Activated CD4-positive, alpha-beta T cell treated with anti-CD3 and anti-CD28 coated beads, Interleukin-2, Interleukin-6, amounts not matched to agents 100 ng/mL and 50 ng/mL, durations not matched to agents 16 hours and 8 hours (primary cell): ENCODE measurements around the gene RSF1.

Experiments
- DNase-seq: peaks from one replicate; pipeline ENCODE4 v3.0.0-alpha.2; 2020

RSF1 gene

DNA sequence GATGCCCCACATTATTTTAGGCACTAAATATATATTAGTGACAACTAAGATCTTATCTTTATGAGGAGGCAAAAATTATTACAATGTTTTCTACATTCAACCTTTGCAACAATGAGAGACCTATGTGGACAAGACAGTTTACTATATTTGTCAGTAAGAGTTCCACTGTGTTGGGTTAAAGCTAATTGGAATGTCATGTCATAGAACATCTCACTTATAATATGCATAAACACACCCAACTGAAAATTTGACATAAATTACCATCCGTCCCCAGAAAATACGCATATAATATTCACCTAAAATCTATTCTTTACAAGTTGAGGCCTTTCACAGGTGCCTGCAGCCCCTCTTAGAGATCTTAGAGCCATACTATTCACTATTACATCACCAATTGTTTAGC is 84.0 kb downstream of the RSF1 start:
- DNase-seq: no peak

DNA sequence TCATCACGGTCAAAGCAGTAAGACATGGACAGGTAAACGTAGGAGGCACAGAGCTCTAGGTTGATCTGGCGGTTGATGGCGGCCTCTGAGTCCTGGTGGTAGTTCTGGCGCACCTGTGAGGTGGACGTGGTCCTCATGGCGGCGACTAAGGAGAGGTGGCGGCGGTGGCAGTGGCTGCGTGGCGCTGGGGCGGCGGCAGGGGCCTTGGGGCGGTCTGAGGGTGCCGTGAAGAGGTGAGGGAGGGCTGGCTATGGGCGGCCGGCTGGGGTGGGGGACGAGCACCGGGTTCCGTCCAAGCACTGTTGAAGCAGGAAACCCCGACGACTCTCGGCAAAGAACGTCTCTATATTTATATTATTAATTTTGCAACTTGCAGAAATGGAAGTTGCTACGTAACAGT is 85.6 kb downstream of the RSF1 start:
- no peak for DNase-seq

DNA sequence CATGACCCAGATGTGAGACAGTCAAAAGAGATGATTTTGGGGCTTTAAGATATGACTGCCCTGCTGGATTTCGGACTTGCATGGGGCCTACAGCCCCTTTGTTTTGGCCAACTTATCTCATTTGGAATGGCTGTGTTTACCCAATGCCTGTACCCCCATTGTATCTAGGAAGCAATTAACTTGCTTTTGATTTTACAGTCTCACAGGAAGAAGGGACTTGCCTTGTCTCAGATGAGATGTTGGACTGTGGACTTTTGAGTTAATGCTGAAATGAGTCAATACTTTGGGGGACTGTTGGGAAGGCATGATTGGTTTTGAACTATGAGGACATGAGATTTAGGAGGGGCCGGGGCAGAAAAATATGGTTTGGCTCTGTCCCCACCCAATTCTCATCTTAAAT is 88.4 kb downstream of the RSF1 start:
- no peak for DNase-seq

DNA sequence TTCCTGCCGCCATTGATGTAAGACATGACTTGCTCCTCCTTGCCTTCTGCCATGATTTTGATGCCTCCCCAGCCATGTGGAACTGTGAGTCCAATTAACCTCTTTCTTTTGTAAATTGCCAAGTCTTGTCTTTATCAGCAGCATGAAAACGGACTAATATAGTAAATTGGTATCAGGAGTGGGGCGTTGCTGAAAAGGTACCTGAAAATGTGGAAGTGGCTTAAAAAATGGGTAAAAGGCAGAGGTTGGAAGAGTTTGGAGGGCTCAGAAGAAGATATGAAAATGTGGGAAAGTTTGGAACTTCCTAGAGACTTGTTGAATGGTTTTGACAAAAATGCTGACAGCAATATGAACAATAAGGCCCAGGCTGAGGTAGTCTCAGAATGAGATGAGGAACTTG is 89.7 kb downstream of the RSF1 start:
- DNase-seq: no peak

DNA sequence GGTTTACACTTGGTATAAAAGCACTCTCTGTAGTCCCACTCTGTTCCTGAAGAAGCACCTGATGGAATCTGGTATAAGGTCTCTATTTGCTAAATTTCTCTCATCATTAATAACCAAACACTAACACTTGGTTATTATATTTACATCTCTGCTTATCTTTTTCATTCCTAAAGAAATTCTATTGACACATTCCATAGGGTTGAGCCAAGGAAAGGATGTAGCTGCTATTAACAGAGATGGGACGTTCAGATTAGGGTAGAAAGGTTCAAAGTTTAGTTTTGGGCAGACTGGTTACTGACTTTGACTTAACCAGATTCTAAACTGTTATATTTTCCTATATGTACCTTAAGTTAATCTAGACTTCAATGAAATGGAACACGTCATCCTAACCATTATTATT is 91.5 kb downstream of the RSF1 start:
- DNase-seq: no peak

DNA sequence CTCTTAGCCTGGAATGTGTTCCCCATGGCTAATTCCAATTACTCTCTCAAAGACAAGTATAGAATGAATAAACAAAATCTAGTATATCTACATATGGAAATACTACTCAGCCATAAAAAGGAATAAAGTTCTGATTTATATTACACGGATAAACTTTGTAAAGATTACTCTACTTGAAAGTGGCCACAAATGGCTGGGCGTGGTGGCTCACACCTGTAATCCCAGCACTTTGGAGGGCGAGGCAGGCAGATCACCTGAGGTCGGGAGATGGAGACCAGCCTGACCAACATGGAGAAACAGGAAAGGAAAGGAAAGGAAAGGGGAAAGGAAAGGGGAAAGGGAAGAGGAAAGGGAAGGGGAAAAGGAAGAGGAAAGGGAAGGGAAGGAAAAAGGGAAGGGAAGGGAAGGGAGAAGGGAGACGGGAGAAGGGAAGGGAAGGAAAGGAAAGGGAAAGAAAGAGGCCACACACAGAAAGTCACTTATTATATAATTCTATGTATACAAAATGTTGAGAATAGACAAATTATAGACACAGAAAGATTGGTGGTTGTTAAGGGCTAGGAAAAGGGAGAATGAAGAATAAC is 92.2 kb downstream of the RSF1 start:
- no peak for DNase-seq

DNA sequence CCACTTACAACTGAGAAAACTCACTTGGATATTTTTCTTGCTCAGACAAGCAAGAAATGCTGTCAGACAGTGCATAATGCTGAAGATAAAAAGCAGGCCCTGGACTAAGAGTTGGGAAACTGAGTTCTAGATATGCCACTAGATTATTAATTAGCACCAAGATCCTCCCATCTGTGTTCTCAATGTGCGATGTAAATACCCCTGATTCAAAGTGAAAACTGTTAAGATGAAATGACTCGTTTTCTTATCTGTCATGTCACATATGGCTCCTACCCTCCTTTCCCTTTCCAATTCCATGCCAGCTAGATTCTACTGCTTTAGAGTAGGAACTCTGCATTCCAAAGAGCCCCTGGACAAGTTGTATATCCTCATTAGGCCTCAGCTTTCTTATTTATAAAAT is 94.0 kb downstream of the RSF1 start:
- DNase-seq: peak; percentile 10

DNA sequence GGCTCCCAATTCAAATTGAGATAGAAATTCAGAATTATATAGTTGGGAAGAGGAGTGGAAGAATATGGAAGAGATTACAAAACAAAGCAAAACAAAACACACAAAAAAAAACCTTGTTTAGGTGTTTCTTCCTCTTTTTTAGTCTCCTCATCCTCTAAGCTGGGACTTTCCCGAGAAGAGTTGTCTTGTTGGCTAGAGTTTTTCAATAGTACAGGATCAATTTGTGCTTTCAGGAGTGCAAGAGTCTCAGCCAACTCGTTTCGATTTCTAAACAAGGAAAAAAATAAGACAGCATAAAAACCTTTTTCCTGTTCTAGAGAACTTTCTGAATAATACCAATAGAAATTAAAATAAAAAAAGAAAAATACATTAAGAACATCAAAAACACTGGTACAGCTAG is 95.1 kb downstream of the RSF1 start:
- DNase-seq: no peak

DNA sequence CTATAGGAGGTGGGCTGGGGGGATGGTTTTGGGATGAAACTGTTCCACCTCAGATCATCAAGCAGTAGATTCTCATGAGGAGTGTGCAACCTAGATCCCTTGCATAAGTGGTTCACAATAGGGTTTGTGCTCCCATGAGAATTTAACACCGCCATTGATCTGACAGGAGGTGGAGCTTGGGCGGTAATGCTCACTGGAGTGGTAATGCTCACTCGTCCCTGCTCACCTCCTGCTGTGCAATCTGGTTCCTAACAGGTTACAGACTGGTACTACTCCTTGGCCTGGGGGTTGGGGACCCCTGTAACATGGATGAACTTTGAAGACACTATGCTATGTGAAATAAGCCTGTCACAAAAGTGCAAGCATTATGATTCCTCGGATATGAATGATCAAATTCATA is 95.9 kb downstream of the RSF1 start:
- DNase-seq: no peak

DNA sequence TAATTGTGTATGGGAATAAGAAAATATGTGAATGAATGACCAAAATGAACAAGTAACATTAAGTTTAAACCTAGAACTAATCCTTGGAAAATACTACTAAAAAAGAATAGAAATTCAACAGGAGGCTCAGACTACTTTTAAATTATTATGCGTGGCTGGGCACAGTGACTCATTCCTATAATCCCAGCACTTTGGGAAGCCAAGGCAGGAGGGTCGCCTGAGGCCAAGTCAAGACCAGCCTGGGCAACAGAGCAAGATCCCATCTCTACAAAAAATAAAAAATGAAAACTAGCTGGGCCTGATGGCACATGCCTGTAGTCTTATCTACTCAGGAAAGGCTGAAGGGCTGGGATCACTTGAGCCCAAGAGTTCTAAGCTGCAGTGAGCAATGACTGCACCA is 97.5 kb downstream of the RSF1 start:
- no peak for DNase-seq

DNA sequence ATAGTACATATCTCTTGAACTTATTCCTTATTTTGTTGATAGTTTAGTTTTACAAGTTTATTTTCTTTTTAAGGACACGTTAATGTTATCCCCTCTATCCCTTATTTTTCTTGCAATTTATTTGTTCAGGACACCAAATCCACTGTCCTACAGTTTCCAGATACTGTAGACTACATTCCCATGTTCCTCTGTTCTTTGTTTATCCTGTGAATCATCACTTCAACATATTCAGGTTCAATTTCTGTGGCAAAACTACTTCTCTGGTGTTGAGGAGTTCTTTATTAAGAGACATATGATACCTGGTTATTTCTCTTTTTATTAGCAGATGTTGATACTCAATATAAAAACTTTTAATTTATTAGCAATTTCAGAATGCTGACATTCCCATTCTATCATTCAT is 110.2 kb downstream of the RSF1 start:
- no peak for DNase-seq

DNA sequence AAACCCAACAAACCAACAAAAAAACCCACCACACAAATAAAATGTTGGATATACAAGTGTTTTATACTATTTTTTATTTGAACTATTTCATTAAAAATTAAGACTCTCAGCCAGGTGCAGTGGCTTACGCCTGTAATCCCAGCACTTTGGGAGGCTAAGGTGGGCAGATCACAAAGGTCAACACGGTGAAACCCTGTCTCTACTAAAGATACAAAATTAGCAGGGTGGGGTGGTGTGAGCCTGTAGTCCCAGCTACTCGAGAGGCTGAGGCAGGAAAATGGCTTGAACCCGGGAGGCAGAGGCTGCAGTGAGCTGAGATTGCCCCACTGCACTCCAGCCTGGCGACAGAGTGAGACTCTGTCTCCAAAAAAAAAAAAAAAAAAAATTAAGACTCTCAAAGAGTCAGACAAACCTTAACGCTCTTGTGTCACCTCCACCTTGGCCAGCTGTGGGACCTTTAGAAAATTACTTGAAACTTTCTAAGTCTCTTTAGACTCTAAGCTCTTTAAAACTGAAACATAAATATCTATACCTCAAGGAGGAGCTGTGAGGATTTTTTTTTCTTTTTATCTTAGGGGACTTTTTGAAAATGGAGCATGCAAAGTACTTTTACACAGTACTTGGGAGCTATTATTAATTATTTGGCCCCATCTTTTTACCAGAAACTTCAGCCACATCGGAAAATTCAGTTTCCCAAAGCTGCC is 114.5 kb downstream of the RSF1 start:
- no peak for DNase-seq

DNA sequence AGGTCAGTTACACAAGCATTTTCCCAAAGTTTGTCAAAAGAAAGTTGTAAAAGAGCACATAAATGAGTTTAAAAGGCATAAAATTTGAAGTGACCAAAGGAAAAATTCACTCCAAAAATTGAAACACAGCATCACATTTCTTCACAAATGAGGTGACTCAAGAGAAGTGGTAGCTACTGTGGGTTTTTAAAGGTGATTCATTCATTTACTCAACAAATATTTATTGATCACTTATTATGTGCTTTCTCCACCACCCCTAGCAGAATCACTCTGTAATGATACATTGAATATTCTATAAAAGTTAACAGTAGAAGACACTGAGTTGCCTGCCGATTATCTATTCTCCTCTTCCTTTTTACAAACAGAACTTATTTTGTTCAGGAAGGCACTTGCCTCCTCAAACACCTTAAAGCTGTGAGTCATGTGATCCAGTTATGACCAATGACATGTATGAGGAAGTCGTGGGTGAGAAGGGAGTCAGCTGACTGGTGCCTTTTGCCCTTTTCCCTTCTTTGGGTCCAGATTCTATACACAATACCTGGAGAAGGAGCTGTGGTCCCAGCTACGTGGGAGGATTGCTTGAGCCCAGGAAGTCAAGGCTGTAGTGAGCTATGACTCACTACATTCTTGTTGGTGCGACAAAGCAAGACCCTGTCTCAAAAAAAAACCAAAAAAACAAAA is 115.2 kb downstream of the RSF1 start:
- DNase-seq: peak; percentile 46

DNA sequence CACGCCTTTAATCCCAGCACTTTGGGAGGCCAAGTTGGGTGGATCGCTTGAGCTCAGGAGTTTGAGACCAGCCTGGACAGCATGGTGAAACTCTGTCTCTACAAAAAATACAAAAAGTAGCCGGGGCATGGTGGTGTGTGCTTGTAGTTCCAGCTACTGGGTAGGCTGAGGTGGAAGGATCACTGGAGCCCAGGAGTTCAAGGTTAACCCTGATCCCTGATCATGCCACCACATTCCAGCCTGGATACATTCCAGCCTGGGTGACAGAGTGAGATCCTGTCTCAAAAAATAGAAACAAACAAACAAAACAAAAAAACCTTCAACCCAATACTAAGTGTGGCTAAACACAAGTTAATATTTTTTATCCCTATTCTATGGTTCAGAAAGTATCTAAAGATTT is 116.5 kb downstream of the RSF1 start:
- no peak for DNase-seq

DNA sequence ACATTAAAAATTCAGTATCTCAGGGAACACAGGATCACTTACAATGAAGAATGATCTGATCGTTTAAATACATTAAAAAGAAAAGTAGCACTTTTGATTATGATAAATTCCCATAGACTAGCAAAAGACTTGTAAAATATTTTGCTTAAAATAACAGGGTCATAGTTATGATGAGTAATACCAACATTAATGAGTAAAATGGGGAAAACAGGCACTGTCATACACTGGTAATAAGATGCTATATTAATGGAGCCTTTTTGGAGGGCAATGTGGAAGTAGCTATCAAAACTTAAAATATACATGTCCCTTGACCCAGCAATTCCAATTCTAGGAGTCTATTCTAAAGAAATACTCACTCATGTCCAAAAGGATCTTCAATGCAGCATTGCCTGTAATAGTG is 121.1 kb downstream of the RSF1 start:
- no peak for DNase-seq

DNA sequence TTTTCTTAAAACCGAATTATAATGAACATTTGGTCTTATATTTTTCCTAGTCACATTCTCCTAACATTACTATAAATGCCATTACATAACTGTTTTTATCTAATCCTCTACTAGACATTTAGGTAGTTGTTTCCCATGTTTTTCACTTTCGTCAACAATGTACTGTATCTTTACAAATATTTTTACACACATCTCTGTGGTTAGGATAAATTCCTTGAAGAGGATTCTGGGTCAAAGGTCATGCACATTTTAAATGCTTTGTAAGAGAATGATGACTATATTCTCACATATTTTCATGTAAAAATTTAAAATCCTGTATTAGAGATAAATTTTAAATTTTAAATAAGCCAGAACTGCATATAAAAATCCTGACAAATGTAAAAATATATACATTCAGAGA is 121.6 kb downstream of the RSF1 start:
- DNase-seq: no peak

DNA sequence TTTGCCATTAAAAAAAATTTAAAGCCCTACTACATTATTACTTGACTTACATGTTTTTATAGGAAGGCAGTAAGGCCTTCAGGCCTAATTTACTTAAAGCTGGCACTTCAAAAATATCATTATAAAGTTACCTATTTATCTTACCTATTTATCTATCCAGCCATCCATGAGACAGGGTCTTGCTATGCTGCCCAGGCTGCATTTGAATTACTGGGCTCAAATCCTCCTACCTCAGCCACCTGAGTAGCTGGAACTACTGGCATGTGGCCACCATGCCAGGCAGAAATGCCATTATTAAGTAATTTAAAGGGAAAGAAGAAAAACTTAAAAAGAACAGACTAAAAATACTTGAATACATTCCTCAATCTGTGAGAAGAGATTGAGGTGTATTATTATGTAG is 122.7 kb downstream of the RSF1 start:
- no peak for DNase-seq

DNA sequence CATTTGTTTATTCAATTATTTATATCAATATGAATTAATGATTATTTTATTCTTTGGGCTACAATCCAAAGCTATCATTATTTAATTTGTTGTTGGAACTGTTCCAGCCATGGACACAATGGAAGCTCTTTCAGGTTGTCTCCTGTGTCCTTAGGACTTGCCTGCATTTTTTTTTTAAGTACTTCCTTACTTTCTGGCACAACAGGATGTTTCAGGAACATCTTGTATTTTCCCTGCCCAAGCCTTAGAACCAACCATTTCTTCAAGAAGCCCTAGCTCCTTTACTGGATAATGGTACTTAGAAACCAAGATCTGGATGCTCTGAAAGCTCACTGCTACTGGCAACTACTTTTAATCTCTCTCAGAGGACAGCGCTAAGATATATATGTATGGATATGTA is 125.1 kb downstream of the RSF1 start:
- no peak for DNase-seq

DNA sequence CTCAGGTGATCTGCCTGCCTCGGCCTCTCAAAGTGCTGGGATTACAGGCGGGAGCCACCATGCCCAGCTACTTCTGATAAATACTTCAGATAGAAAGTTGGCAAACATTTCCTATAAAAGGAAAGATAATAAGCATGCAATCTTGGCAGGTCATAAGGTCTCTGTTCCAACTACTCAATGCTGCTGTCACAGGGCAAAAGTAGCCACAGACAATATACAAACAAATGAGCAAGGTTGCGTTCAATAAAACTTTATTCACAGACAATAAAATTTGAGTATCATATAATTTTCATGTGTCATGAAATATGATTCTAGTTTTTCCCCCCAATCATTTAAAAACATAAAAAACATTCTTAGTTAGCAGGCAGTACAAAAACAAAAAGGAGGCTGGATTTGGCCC is 129.9 kb downstream of the RSF1 start:
- no peak for DNase-seq

DNA sequence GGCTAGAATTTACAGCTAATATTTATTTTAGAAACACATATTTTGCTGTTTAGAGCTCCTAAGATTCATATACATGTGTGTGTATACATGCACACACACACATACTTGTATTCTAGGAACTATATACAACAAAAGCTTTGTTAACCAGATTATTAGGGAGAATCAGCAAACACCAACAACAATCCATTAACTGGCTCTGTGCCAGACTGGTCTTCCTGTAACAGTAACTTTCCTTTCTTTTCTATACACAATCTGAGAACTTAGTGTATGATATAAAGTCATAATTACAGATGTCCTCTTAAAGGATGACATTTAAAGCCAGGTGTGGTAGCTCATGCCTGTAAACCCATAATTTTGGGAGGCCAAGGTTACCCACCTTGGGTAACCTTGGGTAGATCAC is 133.4 kb downstream of the RSF1 start:
- DNase-seq: no peak

DNA sequence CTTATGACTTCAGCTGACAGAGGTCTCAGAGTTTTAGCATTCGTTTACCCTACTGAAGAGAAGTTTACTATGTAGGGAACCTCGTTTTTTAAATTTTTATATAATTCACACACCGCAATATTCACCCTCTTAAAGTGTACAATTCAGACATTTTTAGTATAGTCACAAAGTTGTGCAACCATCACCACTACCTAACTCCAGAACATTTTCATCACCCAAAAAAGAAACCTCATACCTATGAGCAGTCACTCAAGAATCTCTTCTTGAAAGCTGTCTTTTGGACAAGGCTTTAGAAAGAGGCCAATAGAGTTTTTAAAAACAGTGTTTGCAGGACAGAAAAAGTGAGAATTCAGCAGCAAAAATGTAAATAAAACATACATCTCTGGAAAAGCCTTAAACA is 143.4 kb downstream of the RSF1 start:
- no peak for DNase-seq

DNA sequence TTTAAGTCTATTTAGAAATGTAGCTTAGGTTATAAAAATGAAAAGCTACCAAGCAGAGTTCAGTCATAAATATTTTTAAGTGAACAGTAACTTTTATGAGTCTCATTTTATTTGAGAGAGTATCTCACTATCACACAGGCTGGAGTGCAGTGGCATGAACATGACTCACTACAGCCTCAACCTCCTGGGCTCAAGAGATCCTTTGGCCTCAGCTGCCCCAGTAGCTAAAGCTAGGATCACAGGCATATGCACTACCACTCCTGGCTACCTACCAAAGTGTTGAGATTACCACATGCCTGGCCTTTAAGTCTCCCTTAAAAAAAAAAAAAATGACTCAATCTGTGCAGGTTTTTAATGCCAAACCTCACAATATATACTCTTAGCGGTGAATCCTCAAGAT is 148.3 kb downstream of the RSF1 start:
- no peak for DNase-seq

DNA sequence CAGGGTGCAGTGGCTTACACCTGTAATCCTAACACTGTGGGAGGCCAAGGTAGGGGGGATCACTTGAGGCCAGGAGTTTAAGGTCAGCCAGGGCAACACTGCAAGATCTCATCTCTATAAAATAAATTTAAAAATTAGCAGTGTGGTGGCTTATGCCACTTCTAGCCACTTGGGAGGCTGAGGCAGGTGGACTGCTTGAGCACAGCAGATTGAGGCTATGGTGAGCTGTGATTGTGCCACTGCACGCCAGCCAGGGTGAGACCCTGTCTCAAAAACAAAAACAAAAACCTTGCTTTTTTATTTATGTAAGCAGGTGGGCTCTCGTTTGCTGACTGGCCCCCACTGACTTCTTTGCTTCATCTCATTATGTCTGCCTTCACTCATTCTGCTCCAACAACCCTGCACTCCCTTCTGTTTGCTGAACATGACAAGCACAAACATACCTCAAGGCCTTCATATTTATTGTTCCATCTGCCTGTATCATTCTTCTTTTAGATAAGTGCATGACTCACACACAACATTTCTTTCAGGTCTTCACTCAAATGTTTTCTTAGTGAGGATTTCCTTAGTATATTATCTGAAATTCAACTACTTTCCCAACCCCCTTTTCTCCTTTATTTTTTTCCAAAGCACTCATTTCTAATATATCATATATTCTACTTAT is 150.5 kb downstream of the RSF1 start:
- DNase-seq: no peak

DNA sequence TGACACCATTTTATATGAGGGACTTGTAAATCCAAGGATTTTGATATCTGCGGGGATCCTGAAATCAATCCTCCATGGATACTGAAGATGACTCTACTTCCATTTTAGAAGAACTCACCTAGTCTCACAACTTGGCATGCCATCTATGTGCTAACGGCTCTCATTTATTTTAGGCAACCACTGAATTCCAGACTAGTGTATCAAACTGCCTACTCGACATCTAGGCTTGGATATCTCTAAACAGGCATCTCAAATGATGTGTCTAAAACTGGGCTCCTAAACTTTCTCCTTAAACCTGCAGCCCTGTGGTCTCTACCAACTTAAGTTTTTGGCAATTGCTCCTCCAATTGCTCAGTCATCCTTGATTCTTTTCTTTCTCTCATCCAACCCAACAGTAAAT is 151.8 kb downstream of the RSF1 start:
- DNase-seq: no peak
